ENCODE data around the gene LOXL1. TPM values are rescaled to one million over a fixed set of nuclear protein-coding genes. Genes with fewer than 3 reads are reported as not detected.
A peak's percentile ranks its signal among the peaks of the same experiment; 100 is the strongest.

LOXL1 gene
- total and polyA plus RNA-seq, 3 experiments from 2014 or later: 1.3 to 3.1 (median 1.5) TPM

GRCh38 chr15:73993211-73993994 is 67.1 kb downstream of the LOXL1 start:
- Histone ChIP-seq H3K9me3 (ENCODE audit: low read length) (no peaks in the 10 kb centered on the region), H3K4me1 (ENCODE audit: insufficient read depth, low read length) (peaks cover 50% of the 10 kb centered on the region), H3K27me3 (ENCODE audit: insufficient read depth, low read length, poor library complexity, severe bottlenecking) (no peaks in the 10 kb centered on the region), H3K4me3 (ENCODE audit: low read length) (peak overlapping the region; percentile 92), H3K36me3 (ENCODE audit: insufficient read depth, low read length) (no peaks in the 10 kb centered on the region), H3K27ac (ENCODE audit: low read depth, low read length) (peak overlapping the region; percentile 83)
- CTCF ChIA-PET: interaction anchor here (0.9 to 6.3 kb wide), 6 partner anchors 13 to 56 kb away, joined by 3 to 34 read pairs (median 4); no protein-coding TSS in a partner anchor
- peak overlapping the region; percentile 88 to 100 (median 98) for H3K4me3 Mint-ChIP-seq
- H3K27ac Mint-ChIP-seq: peak overlapping the region; percentile 72 to 100 (median 96)
- H3K36me3 Mint-ChIP-seq: peaks cover 0 to 21% (median 1%) of the 10 kb centered on the region in 3 donors
- POLR2A ChIA-PET: interaction anchor here (0.6 to 1.1 kb wide), 3 partner anchors 20 to 74 kb away, joined by 3 to 6 read pairs (median 3); no protein-coding TSS in a partner anchor
- H3K4me1 Mint-ChIP-seq: peaks cover 48 to 64% (median 58%) of the 10 kb centered on the region in 3 donors
- no peaks in the 10 kb centered on the region for H3K9me3 Mint-ChIP-seq
- no peak for DNase-seq
- no peaks in the 10 kb centered on the region for H3K27me3 Mint-ChIP-seq

GRCh38 chr15:73994413-73994883 is 68.2 kb downstream of the LOXL1 start, which contains the start of gene PML:
PML (plus strand) TSS chr15:73994716; CDS start chr15:73994813, 97 bp downstream.
- peak within 1 kb of the TSS; percentile 86 to 100 (median 96) for H3K27ac Mint-ChIP-seq
- H3K4me3 ChIP-seq (ENCODE audit: low read length): peak within 1 kb of the TSS; percentile 92
- no peaks in the 10 kb centered on the region for H3K9me3 ChIP-seq (ENCODE audit: low read length)
- no peaks in the 10 kb centered on the region for H3K9me3 Mint-ChIP-seq
- H3K36me3 Mint-ChIP-seq: peaks cover 0 to 29% (median 5%) of the 10 kb centered on the region in 3 donors
- H3K27me3 ChIP-seq (ENCODE audit: insufficient read depth, low read length, poor library complexity, severe bottlenecking): no peaks in the 10 kb centered on the region
- H3K4me1 Mint-ChIP-seq: peaks cover 56 to 74% (median 68%) of the 10 kb centered on the region in 3 donors
- CTCF ChIA-PET: interaction anchor here (1.1 to 6.3 kb wide), 4 partner anchors 22 to 67 kb away, joined by 4 to 34 read pairs (median 6); no protein-coding TSS in a partner anchor
- DNase-seq: peak; percentile 83 to 94 (median 91)
- peak within 1 kb of the TSS; percentile 88 to 100 (median 98) for H3K4me3 Mint-ChIP-seq
- POLR2A ChIA-PET: interaction anchor here (0.9 to 1.2 kb wide), 3 partner anchors 13 to 28 kb away, joined by 3 read pairs; no protein-coding TSS in a partner anchor
- H3K27me3 Mint-ChIP-seq: no peaks in the 10 kb centered on the region
- H3K4me1 ChIP-seq (ENCODE audit: insufficient read depth, low read length): peaks cover 60% of the 10 kb centered on the region
- H3K27ac ChIP-seq (ENCODE audit: low read depth, low read length): peak within 1 kb of the TSS; percentile 83
- H3K36me3 ChIP-seq (ENCODE audit: insufficient read depth, low read length): peaks cover 9% of the 10 kb centered on the region

GRCh38 chr15:73994912-73995622 is 68.8 kb downstream of the LOXL1 start:
- H3K9me3 Mint-ChIP-seq: no peaks in the 10 kb centered on the region
- H3K4me1 Mint-ChIP-seq: peaks cover 58 to 78% (median 70%) of the 10 kb centered on the region in 3 donors

GRCh38 chr15:73996267-73996666 is 70.0 kb downstream of the LOXL1 start:
- peaks cover 64 to 83% (median 77%) of the 10 kb centered on the region in 3 donors for H3K4me1 Mint-ChIP-seq
- H3K9me3 Mint-ChIP-seq: no peaks in the 10 kb centered on the region
- DNase-seq: no peak
- CTCF ChIA-PET: interaction anchor here (6.3 kb wide), 1 partner anchor 24 kb away, joined by 34 read pairs; no protein-coding TSS in a partner anchor
- H3K27me3 Mint-ChIP-seq: no peaks in the 10 kb centered on the region
- peak overlapping the region; percentile 86 to 100 (median 96) for H3K27ac Mint-ChIP-seq
- Histone ChIP-seq H3K27me3 (ENCODE audit: insufficient read depth, low read length, poor library complexity, severe bottlenecking) (no peaks in the 10 kb centered on the region), H3K36me3 (ENCODE audit: insufficient read depth, low read length) (peaks cover 9% of the 10 kb centered on the region), H3K9me3 (ENCODE audit: low read length) (no peaks in the 10 kb centered on the region), H3K4me3 (ENCODE audit: low read length) (peak overlapping the region; percentile 31), H3K4me1 (ENCODE audit: insufficient read depth, low read length) (peaks cover 57% of the 10 kb centered on the region), H3K27ac (ENCODE audit: low read depth, low read length) (peak overlapping the region; percentile 13)
- POLR2A ChIA-PET: no interaction called here
- peak overlapping the region; percentile 88 to 100 (median 98) for H3K4me3 Mint-ChIP-seq
- H3K36me3 Mint-ChIP-seq: peaks cover 0 to 41% (median 7%) of the 10 kb centered on the region in 3 donors

More at GRCh38 chr15:73994912-73995622, 68.8 kb downstream of the LOXL1 start:
- POLR2A ChIA-PET: interaction anchor here (1.2 kb wide), 1 partner anchor 12 kb away, joined by 3 read pairs; no protein-coding TSS in a partner anchor
- H3K4me1 ChIP-seq (ENCODE audit: insufficient read depth, low read length): peaks cover 61% of the 10 kb centered on the region
- Mint-ChIP-seq H3K36me3 (peaks cover 0 to 33% (median 5%) of the 10 kb centered on the region in 3 donors), H3K27me3 (no peaks in the 10 kb centered on the region), H3K4me3 (peak overlapping the region; percentile 88 to 100 (median 98)), H3K27ac (peak overlapping the region; percentile 86 to 100 (median 96))
- H3K36me3 ChIP-seq (ENCODE audit: insufficient read depth, low read length): peaks cover 9% of the 10 kb centered on the region
- CTCF ChIA-PET: interaction anchor here (1.1 to 6.3 kb wide), 4 partner anchors 23 to 67 kb away, joined by 4 to 34 read pairs (median 6); no protein-coding TSS in a partner anchor
- peak in 4 of 5 donors; percentile 12 to 33 (median 24) for DNase-seq
- H3K27ac ChIP-seq (ENCODE audit: low read depth, low read length): peak overlapping the region; percentile 83
- H3K4me3 ChIP-seq (ENCODE audit: low read length): peak overlapping the region; percentile 92
- no peaks in the 10 kb centered on the region for H3K9me3 ChIP-seq (ENCODE audit: low read length)
- no peaks in the 10 kb centered on the region for H3K27me3 ChIP-seq (ENCODE audit: insufficient read depth, low read length, poor library complexity, severe bottlenecking)

- POLR2A ChIA-PET: no interaction called here
- peaks cover 67 to 84% (median 77%) of the 10 kb centered on the region in 3 donors for H3K4me1 Mint-ChIP-seq
- H3K4me1 ChIP-seq (ENCODE audit: insufficient read depth, low read length): peaks cover 58% of the 10 kb centered on the region
These were observed 70.7 kb downstream of the LOXL1 start for GRCh38 chr15:73996939-73997338.

GRCh38 chr15:73997986-73998385 is 71.7 kb downstream of the LOXL1 start:
- no peak overlapping the region for H3K27ac ChIP-seq (ENCODE audit: low read depth, low read length)
- H3K36me3 ChIP-seq (ENCODE audit: insufficient read depth, low read length): peaks cover 9% of the 10 kb centered on the region
- no peaks in the 10 kb centered on the region for H3K27me3 ChIP-seq (ENCODE audit: insufficient read depth, low read length, poor library complexity, severe bottlenecking)
- H3K9me3 Mint-ChIP-seq: no peaks in the 10 kb centered on the region
- DNase-seq: no peak
- no peaks in the 10 kb centered on the region for H3K27me3 Mint-ChIP-seq
- H3K4me3 ChIP-seq (ENCODE audit: low read length): no peak overlapping the region
- peaks cover 0 to 52% (median 7%) of the 10 kb centered on the region in 3 donors for H3K36me3 Mint-ChIP-seq
- peaks cover 60 to 82% (median 69%) of the 10 kb centered on the region in 3 donors for H3K4me1 Mint-ChIP-seq
- POLR2A ChIA-PET: no interaction called here
- CTCF ChIA-PET: no interaction called here
- H3K27ac Mint-ChIP-seq: peak overlapping the region in 1 of 8 donors; percentile 100
- peak overlapping the region in 6 of 7 donors; percentile 29 to 100 (median 92) for H3K4me3 Mint-ChIP-seq
- H3K4me1 ChIP-seq (ENCODE audit: insufficient read depth, low read length): peaks cover 52% of the 10 kb centered on the region
- no peaks in the 10 kb centered on the region for H3K9me3 ChIP-seq (ENCODE audit: low read length)

More at GRCh38 chr15:73996939-73997338, 70.7 kb downstream of the LOXL1 start:
- Mint-ChIP-seq H3K36me3 (peaks cover 0 to 46% (median 7%) of the 10 kb centered on the region in 3 donors), H3K27ac (peak overlapping the region; percentile 86 to 100 (median 96)), H3K27me3 (no peaks in the 10 kb centered on the region), H3K9me3 (no peaks in the 10 kb centered on the region), H3K4me3 (peak overlapping the region; percentile 88 to 100 (median 98))
- Histone ChIP-seq H3K36me3 (ENCODE audit: insufficient read depth, low read length) (peaks cover 9% of the 10 kb centered on the region), H3K27ac (ENCODE audit: low read depth, low read length) (peak overlapping the region; percentile 13), H3K27me3 (ENCODE audit: insufficient read depth, low read length, poor library complexity, severe bottlenecking) (no peaks in the 10 kb centered on the region), H3K9me3 (ENCODE audit: low read length) (no peaks in the 10 kb centered on the region), H3K4me3 (ENCODE audit: low read length) (peak overlapping the region; percentile 31)
- CTCF ChIA-PET: interaction anchor here (6.3 kb wide), 1 partner anchor 25 kb away, joined by 34 read pairs; no protein-coding TSS in a partner anchor
- DNase-seq: peak in 3 of 5 donors; percentile 18 to 49 (median 41)
